ENCODE measurements around the gene NEK7. TPM values are rescaled to one million over a fixed set of nuclear protein-coding genes. Genes with fewer than 3 reads are reported as not detected.
A peak's percentile ranks its signal among the peaks of the same experiment; 100 is the strongest.

The NEK7 gene
- total and polyA plus RNA-seq, 9 of the 15 experiments (the other 6 are each of a cell fraction or from before 2014, with no cell fraction given): 8.5 to 37.3 (median 27.7) TPM

DNA sequence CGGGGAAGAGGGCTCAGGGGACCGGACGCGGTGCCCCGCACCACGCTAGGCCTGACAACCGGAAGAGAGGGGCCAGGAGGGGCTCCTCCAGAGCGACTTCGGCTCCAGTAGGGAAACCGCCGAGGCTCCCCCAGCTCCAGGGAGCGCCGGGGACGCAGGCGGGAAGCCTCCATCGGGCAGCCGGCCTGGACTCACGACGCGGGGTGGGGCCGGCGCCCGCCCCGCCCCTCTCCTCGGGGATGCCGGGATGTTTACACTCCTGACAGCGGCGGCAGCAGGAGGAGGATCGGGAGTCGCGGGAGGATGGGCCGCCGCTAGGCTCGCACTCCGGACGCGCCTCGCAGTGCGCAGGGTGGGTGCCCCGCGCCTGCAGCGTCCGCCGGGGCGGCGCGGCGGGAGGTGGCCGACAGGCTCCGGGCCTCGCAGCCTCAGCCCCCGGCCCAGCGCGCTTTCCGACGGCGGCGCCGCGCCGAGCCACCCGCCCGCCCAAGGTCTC, at the start of gene NEK7 (continued):
- no peak for TF ChIP-seq REST (IDR thresholded peaks at IDR 0.05; ENCODE audit: borderline replicate concordance)
- no peak for TF ChIP-seq REST (CRISPR knock-in tag; IDR thresholded peaks at IDR 0.05; ENCODE audit: low read depth)
- no peak for TF ChIP-seq ELK3 (CRISPR knock-in tag; IDR thresholded peaks at IDR 0.05)
- no peak for TF ChIP-seq ZNF239 (CRISPR knock-in tag; IDR thresholded peaks at IDR 0.05)
- TF ChIP-seq ZNF232 (CRISPR knock-in tag; IDR thresholded peaks at IDR 0.05): no peak; the same call in 1 of the 2 replicates
- no peak for TF ChIP-seq HDAC2 (IDR thresholded peaks at IDR 0.05)
- no peak for TF ChIP-seq NFATC3 (IDR thresholded peaks at IDR 0.05)
- no peak for TF ChIP-seq BRCA1 (IDR thresholded peaks at IDR 0.05)
- no peak for TF ChIP-seq BRCA1 (CRISPR knock-in tag; IDR thresholded peaks at IDR 0.05)
- TF ChIP-seq, protein P1, sequence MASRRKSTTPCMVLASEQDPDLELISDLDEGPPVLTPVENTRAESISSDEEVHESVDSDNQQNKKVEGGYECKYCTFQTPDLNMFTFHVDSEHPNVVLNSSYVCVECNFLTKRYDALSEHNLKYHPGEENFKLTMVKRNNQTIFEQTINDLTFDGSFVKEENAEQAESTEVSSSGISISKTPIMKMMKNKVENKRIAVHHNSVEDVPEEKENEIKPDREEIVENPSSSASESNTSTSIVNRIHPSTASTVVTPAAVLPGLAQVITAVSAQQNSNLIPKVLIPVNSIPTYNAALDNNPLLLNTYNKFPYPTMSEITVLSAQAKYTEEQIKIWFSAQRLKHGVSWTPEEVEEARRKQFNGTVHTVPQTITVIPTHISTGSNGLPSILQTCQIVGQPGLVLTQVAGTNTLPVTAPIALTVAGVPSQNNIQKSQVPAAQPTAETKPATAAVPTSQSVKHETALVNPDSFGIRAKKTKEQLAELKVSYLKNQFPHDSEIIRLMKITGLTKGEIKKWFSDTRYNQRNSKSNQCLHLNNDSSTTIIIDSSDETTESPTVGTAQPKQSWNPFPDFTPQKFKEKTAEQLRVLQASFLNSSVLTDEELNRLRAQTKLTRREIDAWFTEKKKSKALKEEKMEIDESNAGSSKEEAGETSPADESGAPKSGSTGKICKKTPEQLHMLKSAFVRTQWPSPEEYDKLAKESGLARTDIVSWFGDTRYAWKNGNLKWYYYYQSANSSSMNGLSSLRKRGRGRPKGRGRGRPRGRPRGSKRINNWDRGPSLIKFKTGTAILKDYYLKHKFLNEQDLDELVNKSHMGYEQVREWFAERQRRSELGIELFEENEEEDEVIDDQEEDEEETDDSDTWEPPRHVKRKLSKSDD (conservative IDR thresholded peaks at IDR 0.05; ENCODE audit: low read length): no peak
- no peak for TF ChIP-seq HNRNPUL1 (IDR thresholded peaks at IDR 0.05; ENCODE audit: low read length)
- TF ChIP-seq RBBP5 (IDR thresholded peaks at IDR 0.05; ENCODE audit: borderline replicate concordance, insufficient read depth, low read length, poor library complexity, severe bottlenecking): peak; percentile 99
- no peak for TF ChIP-seq THRB (CRISPR knock-in tag; conservative IDR thresholded peaks at IDR 0.05)
- TF ChIP-seq SREBF1 (IDR thresholded peaks at IDR 0.05; ENCODE audit: borderline replicate concordance, low read depth, low read length): no peak
- no peak for TF ChIP-seq ETV5 (CRISPR knock-in tag; IDR thresholded peaks at IDR 0.05; ENCODE audit: low read depth)
